T-helper 1 cell treated with Interleukin-12 subunit alpha and Interleukin-12 subunit beta and Interleukin-4 antibody, amounts not matched to agents 30 μg/mL and 1 μg/mL, for 36 hours (primary cell): Measurements from ENCODE around the gene BOLL.
"Not testable (repeated sequence)": the region's sequence is repeated elsewhere in the genome, so short reads cannot be mapped to it uniquely, and the experiment has no call there.

ENCODE experiments used
- H3K27ac Mint-ChIP-seq: one replicate; pipeline ENCODE4 v1.8.0; 2021; ENCODE audit warnings: mild to moderate bottlenecking, mixed read lengths
- H3K27me3 Mint-ChIP-seq: one replicate; pipeline ENCODE4 v1.8.0; 2021; ENCODE audit warnings: low read depth, mixed read lengths
- H3K36me3 Mint-ChIP-seq: one replicate; pipeline ENCODE4 v1.8.0; 2021; ENCODE audit warnings: low read depth, mixed read lengths
- H3K4me1 Mint-ChIP-seq: one replicate; pipeline ENCODE4 v1.8.0; 2021; ENCODE audit warnings: low read depth, mixed read lengths
- H3K4me3 Mint-ChIP-seq: one replicate; pipeline ENCODE4 v1.8.0; 2021; ENCODE audit warnings: mild to moderate bottlenecking, moderate library complexity, mixed read lengths
- H3K9me3 Mint-ChIP-seq: one replicate; pipeline ENCODE4 v1.8.0; 2021; ENCODE audit warnings: mixed read lengths

Gene BOLL

DNA sequence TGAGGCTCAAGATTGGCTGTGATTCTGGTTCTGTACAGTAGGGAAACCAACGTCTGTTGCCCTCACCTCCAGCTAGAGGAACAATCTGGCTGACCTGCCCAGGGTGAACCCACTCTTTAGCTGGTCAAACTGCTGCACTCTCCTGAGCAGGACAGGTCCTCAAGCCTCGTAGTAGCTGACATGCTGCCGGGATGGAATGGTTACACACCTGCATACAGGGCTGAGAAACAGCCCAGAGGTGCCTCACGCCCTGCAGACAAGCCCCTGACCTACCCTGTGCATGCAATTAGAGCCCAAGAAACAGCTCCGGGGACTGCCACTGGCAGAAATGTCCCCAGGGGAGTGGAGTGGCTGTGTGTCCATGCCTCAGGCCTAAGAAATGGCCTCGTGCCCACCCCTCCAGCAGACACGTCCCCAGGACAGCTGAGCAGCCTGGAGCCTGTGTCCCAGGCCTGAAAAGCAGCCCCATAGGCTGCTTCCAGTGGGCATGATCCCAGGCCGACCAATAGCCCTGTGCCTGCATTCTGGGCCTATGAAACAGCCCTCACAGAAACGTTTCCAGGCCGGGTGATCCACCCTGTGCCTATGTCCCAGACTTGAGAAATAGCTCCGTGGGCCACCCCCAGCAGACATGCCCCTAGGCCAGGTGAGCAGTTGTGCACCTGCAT is 25.4 kb downstream of the BOLL start:
- Mint-ChIP-seq H3K9me3 (peaks cover 13% of the 10 kb centered on the region), H3K4me3 (no peak overlapping the region), H3K4me1 (no peaks in the 10 kb centered on the region), H3K36me3 (no peaks in the 10 kb centered on the region), H3K27ac (no peak overlapping the region), H3K27me3 (peaks cover 32% of the 10 kb centered on the region)

DNA sequence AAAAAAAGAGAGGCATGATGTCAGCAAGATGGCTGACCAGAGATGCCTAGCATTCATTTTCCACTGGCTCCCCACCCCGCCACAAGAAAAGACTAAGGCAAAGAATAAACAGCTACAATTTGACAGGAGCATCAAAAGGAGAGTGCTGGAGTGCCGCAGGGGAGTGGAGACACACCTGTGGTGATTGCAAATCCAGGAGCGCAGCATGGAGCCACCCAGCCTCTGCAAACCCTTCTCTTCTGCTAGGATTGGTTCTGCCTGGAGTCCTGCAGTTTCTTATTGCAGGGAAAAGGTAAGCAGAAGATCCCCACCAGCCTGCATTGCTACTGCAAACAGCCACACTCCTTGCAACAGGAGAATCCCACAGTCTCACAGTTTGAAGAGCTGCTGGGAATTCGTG is 26.1 kb downstream of the BOLL start:
- no peak overlapping the region for H3K27ac Mint-ChIP-seq
- H3K4me3 Mint-ChIP-seq, result no peak overlapping the region
- peaks cover 13% of the 10 kb centered on the region for H3K9me3 Mint-ChIP-seq
- H3K27me3 Mint-ChIP-seq, result peaks cover 25% of the 10 kb centered on the region
- no peaks in the 10 kb centered on the region for H3K36me3 Mint-ChIP-seq
- H3K4me1 Mint-ChIP-seq, result no peaks in the 10 kb centered on the region

DNA sequence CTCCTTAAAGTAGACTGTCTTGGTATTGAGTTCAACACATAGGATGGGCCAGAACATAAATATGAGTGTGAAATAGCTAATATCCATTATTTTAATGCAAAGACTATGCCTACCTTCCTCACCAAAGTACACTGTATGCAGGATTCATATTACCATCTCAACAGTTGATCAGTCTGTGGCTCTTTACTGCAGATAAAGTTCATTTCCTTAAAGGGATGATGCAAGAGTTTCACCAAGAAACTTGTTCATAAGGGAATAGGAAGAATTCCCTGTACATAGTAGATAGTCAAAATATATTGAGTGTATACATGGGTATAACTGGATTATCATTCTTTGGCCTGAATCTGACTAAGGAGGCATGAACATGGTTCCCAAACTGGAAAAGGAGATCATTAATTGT is 44.9 kb downstream of the BOLL start:
- H3K27me3 Mint-ChIP-seq, result peaks cover 9% of the 10 kb centered on the region
- H3K27ac Mint-ChIP-seq, result no peak overlapping the region
- no peaks in the 10 kb centered on the region for H3K4me1 Mint-ChIP-seq
- no peaks in the 10 kb centered on the region for H3K9me3 Mint-ChIP-seq
- H3K4me3 Mint-ChIP-seq, result no peak overlapping the region
- no peaks in the 10 kb centered on the region for H3K36me3 Mint-ChIP-seq

DNA sequence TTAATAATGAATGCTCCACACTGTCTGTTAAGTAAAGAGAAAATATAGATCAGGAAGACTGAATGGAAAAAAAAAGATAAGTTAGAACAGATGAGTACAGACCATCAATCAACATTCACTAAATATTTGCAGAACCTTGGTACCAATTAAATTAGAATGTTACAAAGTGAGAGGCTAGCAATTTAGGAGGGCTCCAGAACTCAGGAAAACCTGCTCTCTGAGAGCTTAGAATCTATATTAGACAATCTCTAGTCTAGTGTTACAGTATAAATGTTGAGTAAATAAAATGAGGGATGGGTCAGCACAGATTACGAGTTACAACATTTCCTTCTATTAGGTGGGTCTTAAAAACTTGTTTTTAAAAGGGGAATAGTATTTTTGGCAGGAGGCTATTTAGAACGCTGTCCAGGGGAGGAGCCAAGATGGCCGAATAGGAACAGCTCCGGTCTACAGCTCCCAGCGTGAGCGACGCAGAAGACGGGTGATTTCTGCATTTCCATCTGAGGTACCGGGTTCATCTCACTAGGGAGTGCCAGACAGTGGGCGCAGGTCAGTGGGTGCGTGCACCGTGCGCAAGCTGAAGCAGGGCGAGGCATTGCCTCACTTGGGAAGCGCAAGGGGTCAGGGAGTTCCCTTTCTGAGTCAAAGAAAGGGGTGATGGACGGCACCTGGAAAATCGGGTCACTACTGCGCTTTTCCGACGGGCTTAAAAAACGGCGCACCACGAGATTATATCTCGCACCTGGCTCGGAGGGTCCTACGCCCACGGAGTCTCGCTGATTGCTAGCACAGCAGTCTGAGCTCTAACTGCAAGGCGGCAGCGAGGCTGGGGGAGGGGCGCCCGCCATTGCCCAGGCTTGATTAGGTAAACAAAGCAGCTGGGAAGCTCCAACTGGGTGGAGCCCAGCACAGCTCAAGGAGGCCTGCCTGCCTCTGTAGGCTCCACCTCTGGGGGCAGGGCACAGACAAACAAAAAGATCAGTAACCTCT is 56.3 kb downstream of the BOLL start:
- H3K27ac Mint-ChIP-seq, H3K27me3 Mint-ChIP-seq, H3K9me3 Mint-ChIP-seq, H3K4me1 Mint-ChIP-seq, H3K36me3 Mint-ChIP-seq, H3K4me3 Mint-ChIP-seq: not testable (repeated sequence)

DNA sequence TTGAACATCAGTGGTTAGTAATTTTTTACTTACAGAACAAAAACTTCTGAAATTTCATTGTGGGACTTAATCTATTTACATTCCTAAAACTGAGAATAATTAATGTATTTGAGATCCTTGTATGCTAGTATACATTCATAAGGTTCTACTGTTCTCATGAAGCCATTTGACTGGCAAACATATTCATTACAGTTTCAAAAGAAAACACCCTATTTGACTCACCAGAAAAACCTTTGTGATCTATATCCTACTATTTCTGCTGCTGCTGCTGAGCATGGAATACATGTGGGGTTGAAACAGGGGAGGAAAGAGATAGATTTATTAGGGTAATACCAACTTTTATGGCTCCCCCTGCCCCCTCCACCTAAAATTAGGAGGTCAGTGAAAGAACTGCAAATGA is 58.1 kb downstream of the BOLL start:
- H3K27me3 Mint-ChIP-seq, result no peaks in the 10 kb centered on the region
- H3K9me3 Mint-ChIP-seq, result peaks cover 7% of the 10 kb centered on the region
- no peak overlapping the region for H3K4me3 Mint-ChIP-seq
- no peak overlapping the region for H3K27ac Mint-ChIP-seq
- H3K36me3 Mint-ChIP-seq, result no peaks in the 10 kb centered on the region
- no peaks in the 10 kb centered on the region for H3K4me1 Mint-ChIP-seq

DNA sequence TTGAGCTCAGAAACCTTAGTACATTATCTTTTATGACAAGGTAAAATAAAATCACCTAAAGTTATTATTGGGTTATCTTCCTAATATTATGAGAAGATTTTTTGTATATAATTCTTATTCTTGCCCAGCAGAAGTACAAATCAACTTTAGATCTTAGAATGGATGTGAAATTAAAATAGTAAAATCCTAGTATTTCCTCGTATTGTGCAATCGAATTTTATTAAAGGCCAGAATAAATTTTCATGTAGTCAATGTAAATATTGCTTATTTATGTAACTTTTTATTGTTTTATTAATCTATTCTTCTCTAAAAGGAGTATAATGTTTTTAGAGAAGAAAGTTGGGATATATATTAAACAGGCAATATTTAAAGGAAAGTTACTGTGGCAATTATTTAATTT is 67.3 kb downstream of the BOLL start:
- H3K9me3 Mint-ChIP-seq, result no peaks in the 10 kb centered on the region
- H3K4me3 Mint-ChIP-seq, result no peak overlapping the region
- H3K27me3 Mint-ChIP-seq, result no peaks in the 10 kb centered on the region
- H3K4me1 Mint-ChIP-seq, result peaks cover 6% of the 10 kb centered on the region
- H3K36me3 Mint-ChIP-seq, result peaks cover 4% of the 10 kb centered on the region
- H3K27ac Mint-ChIP-seq, result no peak overlapping the region

DNA sequence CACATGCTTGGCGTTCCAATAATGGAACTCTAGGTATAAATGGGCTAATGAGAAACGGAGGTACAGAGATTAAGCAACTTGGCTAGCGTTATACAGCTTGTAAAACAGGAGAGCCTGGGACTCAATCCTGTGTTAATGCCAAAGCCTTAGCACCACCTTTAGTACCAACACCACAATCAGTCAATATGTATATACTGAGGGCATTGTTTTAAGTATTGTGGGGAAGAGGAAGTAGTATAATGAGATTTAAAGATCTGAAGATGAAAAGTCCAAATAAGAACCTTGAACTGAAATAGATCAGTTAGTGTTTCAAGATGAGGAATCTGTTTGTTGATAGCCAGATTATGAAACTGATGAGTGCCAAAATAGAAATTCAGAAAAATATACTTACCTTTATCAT is 71.8 kb downstream of the BOLL start:
- Mint-ChIP-seq H3K4me3 (no peak overlapping the region), H3K27me3 (no peaks in the 10 kb centered on the region), H3K36me3 (peaks cover 14% of the 10 kb centered on the region), H3K4me1 (peaks cover 25% of the 10 kb centered on the region), H3K9me3 (no peaks in the 10 kb centered on the region), H3K27ac (no peak overlapping the region)

DNA sequence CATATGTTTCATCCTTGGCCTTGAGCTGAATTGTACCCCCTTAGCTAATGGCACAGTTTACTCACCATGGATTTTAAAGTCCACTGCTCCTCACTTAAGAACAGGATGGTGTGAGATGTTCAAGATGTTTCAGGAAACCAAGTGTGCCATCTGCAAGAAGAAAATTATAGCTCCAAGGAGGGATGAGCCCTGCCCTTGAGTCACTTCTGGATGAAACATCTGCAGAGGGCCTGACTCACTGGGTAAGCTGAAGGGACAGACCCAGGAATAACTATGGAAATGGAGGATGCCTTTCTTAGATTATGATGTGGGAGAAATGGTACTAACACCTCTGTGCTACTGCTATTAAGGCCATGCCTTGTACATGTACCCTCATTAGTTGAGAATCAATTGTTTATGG is 73.5 kb downstream of the BOLL start:
- H3K27ac Mint-ChIP-seq, result no peak overlapping the region
- peaks cover 31% of the 10 kb centered on the region for H3K4me1 Mint-ChIP-seq
- no peak overlapping the region for H3K4me3 Mint-ChIP-seq
- H3K36me3 Mint-ChIP-seq, result peaks cover 14% of the 10 kb centered on the region
- no peaks in the 10 kb centered on the region for H3K27me3 Mint-ChIP-seq
- no peaks in the 10 kb centered on the region for H3K9me3 Mint-ChIP-seq

DNA sequence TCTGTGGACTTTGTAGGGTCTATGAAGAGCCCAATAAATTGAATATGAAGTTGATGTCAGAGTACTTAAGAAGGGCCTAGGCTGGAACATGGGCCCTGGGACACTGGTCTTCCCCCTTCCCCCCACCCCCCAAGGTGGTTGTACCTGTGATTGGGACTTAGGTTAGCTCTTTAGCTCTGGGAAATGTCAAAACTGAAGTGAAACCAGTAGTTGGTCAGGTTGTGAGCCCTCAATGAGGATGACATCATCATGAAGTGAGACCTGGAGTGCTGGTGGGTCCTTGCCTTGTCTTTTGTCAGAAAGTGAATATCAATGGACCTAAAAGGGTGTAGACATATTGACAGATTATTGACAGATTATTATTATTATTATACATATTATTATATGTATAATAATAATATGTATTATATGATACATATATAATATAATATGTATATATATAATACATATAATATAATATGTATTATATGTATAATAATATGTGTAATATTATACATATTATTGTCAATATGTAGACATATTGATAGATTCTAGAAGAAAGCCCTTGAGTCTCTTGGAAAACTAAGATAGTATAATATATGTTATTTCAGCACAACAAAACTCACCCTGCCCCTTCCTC is 74.6 kb downstream of the BOLL start:
- Mint-ChIP-seq H3K4me1 (peaks cover 38% of the 10 kb centered on the region), H3K27me3 (no peaks in the 10 kb centered on the region), H3K4me3 (no peak overlapping the region), H3K27ac (peak overlapping the region; percentile 36), H3K9me3 (no peaks in the 10 kb centered on the region), H3K36me3 (peaks cover 14% of the 10 kb centered on the region)

DNA sequence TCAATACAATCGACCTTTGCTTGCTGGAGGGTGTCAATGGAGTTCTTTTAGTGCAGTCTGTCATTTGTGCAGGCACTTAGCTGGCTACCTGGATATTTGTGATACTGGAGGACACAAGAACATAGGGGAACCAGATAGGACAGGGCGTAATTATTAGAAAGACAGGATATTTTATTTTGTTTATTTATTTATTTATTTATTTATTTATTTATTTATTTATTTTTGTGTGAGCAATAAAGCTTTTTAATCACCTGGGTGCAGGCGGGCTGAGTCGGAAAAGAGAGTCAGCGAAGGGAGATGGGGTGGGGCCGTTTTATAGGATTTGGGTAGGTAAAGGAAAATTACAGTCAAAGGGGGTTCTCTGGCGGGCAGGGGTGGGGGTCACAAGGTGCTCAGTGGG is 76.0 kb downstream of the BOLL start:
- H3K4me1 Mint-ChIP-seq, result peaks cover 42% of the 10 kb centered on the region
- not testable (repeated sequence) for H3K27ac Mint-ChIP-seq, H3K27me3 Mint-ChIP-seq, H3K4me3 Mint-ChIP-seq, H3K9me3 Mint-ChIP-seq
- H3K36me3 Mint-ChIP-seq, result peaks cover 14% of the 10 kb centered on the region

DNA sequence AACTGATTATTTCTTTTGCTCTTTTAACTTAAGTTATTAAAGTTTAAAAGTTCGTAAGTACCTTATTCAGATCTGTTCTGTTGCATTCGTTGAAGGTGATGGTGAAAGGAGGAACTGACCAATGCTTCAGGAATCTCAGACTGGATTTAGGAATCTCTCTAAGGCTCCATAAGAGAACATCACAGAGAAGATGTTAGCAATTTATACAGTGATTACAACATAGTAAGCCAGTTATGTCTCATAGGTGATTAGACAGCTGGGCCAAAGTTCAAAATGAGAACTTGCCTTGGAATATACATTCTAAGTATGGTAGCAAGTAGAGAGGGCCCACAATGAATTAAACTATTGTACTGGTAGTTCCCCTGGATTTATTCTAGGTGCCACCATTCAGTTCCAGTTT is 76.8 kb downstream of the BOLL start:
- Mint-ChIP-seq H3K36me3 (peaks cover 13% of the 10 kb centered on the region), H3K4me3 (peak overlapping the region; percentile 50), H3K4me1 (peaks cover 41% of the 10 kb centered on the region), H3K9me3 (no peaks in the 10 kb centered on the region), H3K27ac (no peak overlapping the region), H3K27me3 (no peaks in the 10 kb centered on the region)

DNA sequence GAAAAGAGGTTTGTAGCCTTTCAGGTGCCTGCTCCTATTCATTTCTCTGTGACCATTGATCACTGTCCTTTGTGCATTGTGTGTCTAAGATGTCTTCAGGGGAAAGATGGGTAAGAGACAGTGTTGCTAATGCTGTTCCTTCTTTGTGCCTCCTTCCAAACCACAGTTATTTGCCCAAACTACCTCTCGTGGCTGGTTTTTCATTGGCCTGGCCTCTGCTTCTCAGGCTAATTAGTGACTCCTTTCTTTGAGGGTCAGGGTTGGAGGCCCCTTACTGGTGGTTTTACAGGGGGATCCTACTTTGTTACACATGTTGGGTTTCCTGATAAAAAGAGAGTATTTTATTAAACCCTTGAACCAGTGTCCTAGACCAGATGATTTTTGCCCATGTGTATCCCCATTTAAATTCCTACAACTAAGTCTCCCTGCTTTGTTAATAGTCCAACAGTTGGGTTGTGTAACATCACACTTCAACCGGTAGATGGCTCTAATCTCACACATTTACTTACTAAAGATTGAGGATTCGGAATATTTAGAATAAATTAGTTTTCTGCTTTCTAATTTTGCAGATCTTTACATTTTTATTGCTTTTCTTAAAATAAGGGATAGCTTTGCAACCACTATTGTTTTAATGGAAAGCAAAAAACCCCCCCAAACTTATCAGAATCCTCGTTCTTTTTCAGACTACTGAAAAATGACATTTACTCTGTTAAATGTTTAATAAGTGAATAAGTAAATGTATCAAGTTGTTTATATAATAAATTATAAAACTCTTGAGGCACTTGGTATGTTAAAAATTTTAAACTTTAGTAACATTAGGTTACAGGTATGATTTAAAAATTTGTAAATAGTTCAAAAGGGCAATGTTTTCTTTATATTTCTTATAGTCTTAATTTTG is 77.6 kb downstream of the BOLL start:
- peaks cover 35% of the 10 kb centered on the region for H3K4me1 Mint-ChIP-seq
- no peak overlapping the region for H3K27ac Mint-ChIP-seq
- peaks cover 9% of the 10 kb centered on the region for H3K36me3 Mint-ChIP-seq
- peak overlapping the region; percentile 78 for H3K4me3 Mint-ChIP-seq
- peaks cover 1% of the 10 kb centered on the region for H3K27me3 Mint-ChIP-seq
- H3K9me3 Mint-ChIP-seq, result peaks cover 2% of the 10 kb centered on the region

DNA sequence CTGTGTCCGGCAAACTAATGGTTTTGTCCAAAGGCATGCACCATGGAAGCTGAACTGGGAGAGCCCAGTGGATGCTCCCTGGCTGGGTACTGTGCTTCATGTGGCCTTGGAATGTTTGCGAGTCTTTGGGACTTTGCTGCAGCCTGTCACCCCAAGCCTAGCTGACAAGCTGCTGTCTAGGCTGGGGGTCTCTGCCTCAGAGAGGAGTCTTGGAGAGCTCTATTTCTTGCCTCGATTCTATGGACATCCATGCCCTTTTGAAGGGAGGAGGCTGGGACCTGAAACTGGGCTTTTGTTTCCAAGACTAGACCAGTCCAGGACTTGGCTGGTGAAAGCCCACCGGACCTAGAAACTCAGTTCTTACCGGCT is 78.3 kb downstream of the BOLL start:
- Mint-ChIP-seq H3K27me3 (peaks cover 4% of the 10 kb centered on the region), H3K9me3 (peaks cover 3% of the 10 kb centered on the region), H3K36me3 (peaks cover 10% of the 10 kb centered on the region), H3K4me3 (peak overlapping the region; percentile 78), H3K27ac (no peak overlapping the region), H3K4me1 (peaks cover 35% of the 10 kb centered on the region)
